ACC112 (cell line): ENCODE results near the gene ANKRD11.

ENCODE experiments used
- H2AFZ ChIP-seq: fragments of 200-600 bp; sonication (generic); one replicate; pipeline ENCODE4 v1.6.0; 2017; ENCODE audit warnings: antibody characterized with exemption, low read length; ENCODE audit not compliant: unreplicated experiment
- H3K27ac ChIP-seq: fragments of 200-600 bp; sonication (generic); 2 replicates; pipeline ENCODE4 v1.5.1; 2014; ENCODE audit warnings: low read depth, mild to moderate bottlenecking, antibody characterized with exemption, low read length, moderate library complexity
- H3K27me3 ChIP-seq: fragments of 200-600 bp; sonication (generic); 2 replicates; pipeline ENCODE4 v1.6.1; 2014; ENCODE audit warnings: mild to moderate bottlenecking, antibody characterized with exemption, low read length, moderate library complexity, mixed read lengths; ENCODE audit not compliant: insufficient read depth
- H3K36me3 ChIP-seq: fragments of 200-600 bp; sonication (generic); 2 replicates; pipeline ENCODE4 v1.6.1; 2016; ENCODE audit warnings: mild to moderate bottlenecking, antibody characterized with exemption, low read length, moderate library complexity, mixed read lengths; ENCODE audit not compliant: insufficient read depth
- H3K4me1 ChIP-seq: fragments of 200-600 bp; sonication (generic); one replicate; pipeline ENCODE4 v1.6.1; 2016; ENCODE audit warnings: low read length, mixed read lengths; ENCODE audit not compliant: insufficient read depth, unreplicated experiment, control insufficient read depth
- H3K4me3 ChIP-seq: fragments of 200-600 bp; sonication (generic); 2 replicates; pipeline ENCODE4 v1.5.1; 2014; ENCODE audit warnings: mild to moderate bottlenecking, low read depth, low read length
- H3K79me2 ChIP-seq: fragments of 200-600 bp; sonication (generic); one replicate; pipeline ENCODE4 v1.6.0; 2016; ENCODE audit warnings: low read length; ENCODE audit not compliant: control insufficient read depth, unreplicated experiment, insufficient read depth

Gene ANKRD11

GRCh38 chr16:89319631-89319885 lies 170.8 kb downstream of the ANKRD11 start:
- peak overlapping the region; percentile 62 for H3K4me3 ChIP-seq
- peaks cover 91% of the 10 kb centered on the region for H3K4me1 ChIP-seq
- H3K27ac ChIP-seq = peak overlapping the region; percentile 95

GRCh38 chr16:89318871-89319630 lies 171.3 kb downstream of the ANKRD11 start:
- H3K4me1 ChIP-seq = peaks cover 86% of the 10 kb centered on the region
- peaks cover 95% of the 10 kb centered on the region for H3K79me2 ChIP-seq
- peak overlapping the region; percentile 62 for H3K4me3 ChIP-seq
- peak overlapping the region; percentile 95 for H3K27ac ChIP-seq
- H3K27me3 ChIP-seq = no peaks in the 10 kb centered on the region
- no peak overlapping the region for H2AFZ ChIP-seq
- no peaks in the 10 kb centered on the region for H3K36me3 ChIP-seq

More at GRCh38 chr16:89319631-89319885, 170.8 kb downstream of the ANKRD11 start:
- Histone ChIP-seq H2AFZ (no peak overlapping the region), H3K27me3 (no peaks in the 10 kb centered on the region), H3K79me2 (peaks cover 94% of the 10 kb centered on the region), H3K36me3 (no peaks in the 10 kb centered on the region)

GRCh38 chr16:89318430-89318758 lies 172.0 kb downstream of the ANKRD11 start:
- H3K27me3 ChIP-seq = no peaks in the 10 kb centered on the region
- H3K4me3 ChIP-seq = no peak overlapping the region
- H3K36me3 ChIP-seq = no peaks in the 10 kb centered on the region
- H2AFZ ChIP-seq = no peak overlapping the region
- H3K4me1 ChIP-seq = peaks cover 80% of the 10 kb centered on the region
- H3K79me2 ChIP-seq = peaks cover 94% of the 10 kb centered on the region
- peak overlapping the region; percentile 95 for H3K27ac ChIP-seq

GRCh38 chr16:89317729-89318429 lies 172.5 kb downstream of the ANKRD11 start:
- Histone ChIP-seq H3K27ac (peak overlapping the region; percentile 95; the same call in 1 of the 2 replicates), H3K79me2 (peaks cover 96% of the 10 kb centered on the region), H3K4me1 (peaks cover 76% of the 10 kb centered on the region), H3K27me3 (no peaks in the 10 kb centered on the region), H2AFZ (no peak overlapping the region), H3K4me3 (no peak overlapping the region), H3K36me3 (no peaks in the 10 kb centered on the region)

GRCh38 chr16:89317101-89317671 lies 173.2 kb downstream of the ANKRD11 start:
- peaks cover 96% of the 10 kb centered on the region for H3K79me2 ChIP-seq
- no peaks in the 10 kb centered on the region for H3K27me3 ChIP-seq
- no peak overlapping the region for H2AFZ ChIP-seq
- peaks cover 69% of the 10 kb centered on the region for H3K4me1 ChIP-seq
- H3K4me3 ChIP-seq = no peak overlapping the region
- peak overlapping the region; percentile 68 for H3K27ac ChIP-seq
- H3K36me3 ChIP-seq = 0 out of 2 replicates have a peak, but pooled peaks cover 3% of the 10 kb centered on the region

- Histone ChIP-seq H3K27ac (peak overlapping the region; percentile 68), H3K4me3 (no peak overlapping the region; the same call in 1 of the 2 replicates), H2AFZ (no peak overlapping the region), H3K79me2 (peaks cover 96% of the 10 kb centered on the region), H3K27me3 (no peaks in the 10 kb centered on the region), H3K36me3 (peaks cover 3% of the 10 kb centered on the region; the same call in 1 of the 2 replicates), H3K4me1 (peaks cover 64% of the 10 kb centered on the region)
Measured at GRCh38 chr16:89316701-89317100, 173.7 kb downstream of the ANKRD11 start.

- Histone ChIP-seq H3K4me3 (no peak overlapping the region; the same call in 1 of the 2 replicates), H3K4me1 (peaks cover 60% of the 10 kb centered on the region), H3K36me3 (peaks cover 3% of the 10 kb centered on the region; the same call in 1 of the 2 replicates), H3K79me2 (peaks cover 96% of the 10 kb centered on the region), H3K27me3 (no peaks in the 10 kb centered on the region), H2AFZ (no peak overlapping the region), H3K27ac (peak overlapping the region; percentile 68)
Measured at GRCh38 chr16:89315791-89316581, 174.4 kb downstream of the ANKRD11 start.

- Histone ChIP-seq H3K4me1 (peaks cover 52% of the 10 kb centered on the region), H3K4me3 (no peak overlapping the region), H3K79me2 (peaks cover 96% of the 10 kb centered on the region), H3K27ac (peak overlapping the region; percentile 68; the same call in 1 of the 2 replicates), H3K27me3 (no peaks in the 10 kb centered on the region), H2AFZ (no peak overlapping the region), H3K36me3 (peaks cover 9% of the 10 kb centered on the region)
Measured at GRCh38 chr16:89315271-89315670, 175.1 kb downstream of the ANKRD11 start.

- Histone ChIP-seq H3K79me2 (peaks cover 97% of the 10 kb centered on the region), H3K36me3 (peaks cover 12% of the 10 kb centered on the region), H2AFZ (no peak overlapping the region), H3K27me3 (no peaks in the 10 kb centered on the region), H3K27ac (no peak overlapping the region), H3K4me1 (peaks cover 49% of the 10 kb centered on the region), H3K4me3 (no peak overlapping the region)
Measured at GRCh38 chr16:89314854-89315253, 175.5 kb downstream of the ANKRD11 start.

- Histone ChIP-seq H3K27me3 (no peaks in the 10 kb centered on the region), H3K4me3 (no peak overlapping the region), H3K27ac (no peak overlapping the region), H3K36me3 (peaks cover 17% of the 10 kb centered on the region), H3K4me1 (peaks cover 44% of the 10 kb centered on the region), H2AFZ (no peak overlapping the region), H3K79me2 (peaks cover 97% of the 10 kb centered on the region)
Measured at GRCh38 chr16:89314357-89314756, 176.0 kb downstream of the ANKRD11 start.
